Kidney capillary endothelial cell (primary cell): Measurements from ENCODE around the gene PEMT.
A peak's percentile ranks its signal among the peaks of the same experiment; 100 is the strongest.

Experiments
- DNase-seq: peaks from one replicate; pipeline ENCODE4 v3.0.0-alpha.2; 2018; ENCODE audit warnings: low spot score

Gene PEMT

GRCh38 chr17:17570798-17571716, 20.5 kb downstream of the PEMT start:
- no peak for DNase-seq

- DNase-seq = peak; percentile 10
Measured at GRCh38 chr17:17570140-17570797, 21.2 kb downstream of the PEMT start.

GRCh38 chr17:17569691-17570090, 21.8 kb downstream of the PEMT start:
- DNase-seq = no peak

GRCh38 chr17:17568772-17569195, 22.7 kb downstream of the PEMT start:
- DNase-seq = peak; percentile 46

- DNase-seq = no peak
Measured at GRCh38 chr17:17567631-17568030, 23.9 kb downstream of the PEMT start.

- DNase-seq = no peak
Measured at GRCh38 chr17:17566896-17567513, 24.5 kb downstream of the PEMT start.

- DNase-seq = no peak
Measured at GRCh38 chr17:17565471-17566339, 25.8 kb downstream of the PEMT start.

GRCh38 chr17:17564896-17565295, 26.6 kb downstream of the PEMT start:
- no peak for DNase-seq

- no peak for DNase-seq
Measured at GRCh38 chr17:17564323-17564722, 27.2 kb downstream of the PEMT start.

- no peak for DNase-seq
Measured at GRCh38 chr17:17563530-17563929, 28.0 kb downstream of the PEMT start.

- no peak for DNase-seq
Measured at GRCh38 chr17:17562146-17562511, 29.4 kb downstream of the PEMT start.

- peak; percentile 38 for DNase-seq
Measured at GRCh38 chr17:17561408-17562145, 29.9 kb downstream of the PEMT start.

- no peak for DNase-seq
Measured at GRCh38 chr17:17560975-17561374, 30.5 kb downstream of the PEMT start.

GRCh38 chr17:17560167-17560566, 31.3 kb downstream of the PEMT start:
- no peak for DNase-seq

GRCh38 chr17:17559164-17559563, 32.3 kb downstream of the PEMT start:
- no peak for DNase-seq

GRCh38 chr17:17558431-17558830, 33.1 kb downstream of the PEMT start:
- no peak for DNase-seq

GRCh38 chr17:17557796-17558195, 33.7 kb downstream of the PEMT start:
- DNase-seq = no peak

- no peak for DNase-seq
Measured at GRCh38 chr17:17556671-17557070, 34.8 kb downstream of the PEMT start.

GRCh38 chr17:17555906-17556305, 35.6 kb downstream of the PEMT start:
- DNase-seq = no peak

GRCh38 chr17:17555151-17555550, 36.4 kb downstream of the PEMT start:
- DNase-seq = no peak

GRCh38 chr17:17554266-17554665, 37.2 kb downstream of the PEMT start:
- no peak for DNase-seq
